Mesenchymal stem cell (in vitro differentiated cells and primary cell): ENCODE measurements around the gene UPP1.
"Not testable (repeated sequence)": the region's sequence is repeated elsewhere in the genome, so short reads cannot be mapped to it uniquely, and the experiment has no call there.

Source experiments
- DNase-seq: peaks from one replicate; pipeline ENCODE4 v3.0.0-alpha.2; 2013
- H2AFZ ChIP-seq: one replicate; pipeline ENCODE4 v1.6.1; 2013; ENCODE audit warnings: low read depth, mild to moderate bottlenecking, control low read depth, inconsistent platforms, low read length, moderate library complexity
- H2AK5ac ChIP-seq: 2 replicates; pipeline ENCODE4 v1.6.1; 2013; ENCODE audit warnings: low read length, moderate library complexity, mild to moderate bottlenecking, inconsistent platforms; ENCODE audit not compliant: severe bottlenecking
- H2BK120ac ChIP-seq: one replicate; pipeline ENCODE4 v1.6.1; 2013; ENCODE audit warnings: low read depth, mild to moderate bottlenecking, inconsistent platforms, low read length, moderate library complexity
- H2BK12ac ChIP-seq, 2 experiments: one replicate each; pipeline ENCODE4 v1.6.1; 2013; ENCODE audit warnings: inconsistent platforms in 2 of 2, low read length in 2 of 2, mild to moderate bottlenecking in 2 of 2, moderate library complexity in 2 of 2, control low read depth in 1 of 2
- H2BK15ac ChIP-seq: one replicate; pipeline ENCODE4 v1.6.1; 2013; ENCODE audit warnings: mild to moderate bottlenecking, low read depth, inconsistent platforms; ENCODE audit not compliant: poor library complexity, severe bottlenecking
- H2BK5ac ChIP-seq: 2 replicates; pipeline ENCODE4 v1.6.1; 2013; ENCODE audit warnings: low read depth, mild to moderate bottlenecking, low read length, control low read depth, inconsistent platforms; ENCODE audit not compliant: poor library complexity, severe bottlenecking
- H3K14ac ChIP-seq, 2 experiments: one replicate each; pipeline ENCODE4 v1.6.1; 2013; ENCODE audit warnings: inconsistent platforms in 2 of 2, low read length in 2 of 2, control low read depth in 1 of 2, mild to moderate bottlenecking in 1 of 2, moderate library complexity in 1 of 2
- H3K18ac ChIP-seq, 2 experiments: one replicate each; pipeline ENCODE4 v1.6.1; 2013; ENCODE audit warnings: inconsistent platforms in 2 of 2, low read length in 2 of 2, control low read depth in 1 of 2, low read depth in 1 of 2, mild to moderate bottlenecking in 1 of 2
- H3K23ac ChIP-seq, 2 experiments: one replicate each; pipeline ENCODE4 v1.6.1; 2013; ENCODE audit warnings: inconsistent platforms in 2 of 2, low read length in 2 of 2, mild to moderate bottlenecking in 2 of 2, moderate library complexity in 2 of 2, control low read depth in 1 of 2
- H3K27ac ChIP-seq: 2 replicates; pipeline ENCODE4 v1.5.1; 2013; ENCODE audit warnings: mild to moderate bottlenecking, moderate library complexity, low read length, control low read depth, inconsistent platforms; ENCODE audit not compliant: poor library complexity, severe bottlenecking
- H3K27me3 ChIP-seq, 2 experiments: 2 replicates each; pipeline versions ENCODE4 v1.6.1 to v1.7.0; 2013; ENCODE audit warnings: low read length in 2 of 2, mild to moderate bottlenecking in 2 of 2, moderate library complexity in 2 of 2, control low read depth in 1 of 2, inconsistent platforms in 1 of 2; ENCODE audit not compliant: control insufficient read depth in 1 of 2, insufficient read depth in 1 of 2
- H3K36me3 ChIP-seq, 2 experiments: 2 replicates each; pipeline versions ENCODE4 v1.6.1 to v1.7.0; 2013; ENCODE audit warnings: low read length in 2 of 2, control low read depth in 1 of 2, inconsistent platforms in 1 of 2, low read depth in 1 of 2, mild to moderate bottlenecking in 1 of 2; ENCODE audit not compliant: insufficient read depth in 2 of 2, control insufficient read depth in 1 of 2
- H3K4ac ChIP-seq, 2 experiments: one replicate each; pipeline ENCODE4 v1.6.1; 2013; ENCODE audit warnings: inconsistent platforms in 2 of 2, low read length in 2 of 2, mild to moderate bottlenecking in 2 of 2, moderate library complexity in 2 of 2, control low read depth in 1 of 2, low read depth in 1 of 2
- H3K4me1 ChIP-seq: 2 replicates; pipeline ENCODE4 v1.6.1; 2013; ENCODE audit warnings: low read depth, low read length, control low read depth; ENCODE audit not compliant: control insufficient read depth, insufficient read depth
- H3K4me2 ChIP-seq: 2 replicates; pipeline ENCODE4 v1.6.1; 2013; ENCODE audit warnings: low read length, mild to moderate bottlenecking, inconsistent platforms; ENCODE audit not compliant: poor library complexity, severe bottlenecking
- H3K4me3 ChIP-seq, 2 experiments: 2 replicates each; pipeline versions ENCODE4 v1.5.1 to v1.7.0; 2013; ENCODE audit warnings: low read length in 2 of 2, mild to moderate bottlenecking in 2 of 2, control low read depth in 1 of 2, low read depth in 1 of 2; ENCODE audit not compliant: insufficient read depth in 1 of 2
- H3K79me1 ChIP-seq: replicated peaks from 2 replicates; pipeline ENCODE4 v1.6.1; 2013; ENCODE audit warnings: mild to moderate bottlenecking, control low read depth, low read length, inconsistent platforms; ENCODE audit not compliant: poor library complexity, severe bottlenecking
- H3K9ac ChIP-seq: 2 replicates; pipeline ENCODE4 v1.7.0; 2013; ENCODE audit warnings: mild to moderate bottlenecking, low read length, moderate library complexity
- H3K9me3 ChIP-seq: 2 replicates; pipeline ENCODE4 v1.7.0; 2013; ENCODE audit warnings: mild to moderate bottlenecking, low read length; ENCODE audit not compliant: control insufficient read depth
- H4K8ac ChIP-seq: one replicate; pipeline ENCODE4 v1.6.1; 2013; ENCODE audit warnings: inconsistent platforms, mild to moderate bottlenecking, low read length, moderate library complexity
- H4K91ac ChIP-seq: one replicate; pipeline ENCODE4 v1.6.1; 2013; ENCODE audit warnings: mild to moderate bottlenecking, low read length, inconsistent platforms
- WGBS: methylation state at CpG from one replicate; pipeline ENCODE4 v1.1.7; 2013; ENCODE audit warnings: mixed read lengths; 5-methylcytosine and 5-hydroxymethylcytosine counted together

UPP1 gene

GRCh38 chr7:48118041-48118440 lies 29.0 kb downstream of the UPP1 start:
- no peak overlapping the region for H3K4me2 ChIP-seq
- H2BK15ac ChIP-seq = no peak overlapping the region
- no peak overlapping the region for H3K4ac ChIP-seq
- no peak overlapping the region for H2BK5ac ChIP-seq
- no peak overlapping the region for H3K9ac ChIP-seq
- no peak overlapping the region for H3K23ac ChIP-seq
- H4K8ac ChIP-seq = no peak overlapping the region
- H2AK5ac ChIP-seq = no peak overlapping the region
- H3K27me3 ChIP-seq = no peaks in the 10 kb centered on the region
- H3K79me1 ChIP-seq = no peaks in the 10 kb centered on the region
- no peaks in the 10 kb centered on the region for H3K9me3 ChIP-seq
- H3K18ac ChIP-seq = no peak overlapping the region
- H2AFZ ChIP-seq = no peak overlapping the region
- H3K36me3 ChIP-seq = no peaks in the 10 kb centered on the region
- no peak for DNase-seq
- WGBS = 84% methylated on average over 9 of the region's 10 CpGs
- no peak overlapping the region for H3K14ac ChIP-seq
- no peak overlapping the region for H3K27ac ChIP-seq
- peaks cover 2% of the 10 kb centered on the region for H3K4me1 ChIP-seq
- no peak overlapping the region for H2BK12ac ChIP-seq
- H4K91ac ChIP-seq = no peak overlapping the region
- no peak overlapping the region for H3K4me3 ChIP-seq
- no peak overlapping the region for H2BK120ac ChIP-seq

- H2AFZ ChIP-seq, H3K14ac ChIP-seq, H3K4ac ChIP-seq, H3K27me3 ChIP-seq, H2BK5ac ChIP-seq, H2BK120ac ChIP-seq, H3K9ac ChIP-seq, H2BK15ac ChIP-seq, H3K4me1 ChIP-seq, H3K18ac ChIP-seq, H3K4me3 ChIP-seq, H3K23ac ChIP-seq, H3K9me3 ChIP-seq, H3K4me2 ChIP-seq, H2AK5ac ChIP-seq, H2BK12ac ChIP-seq, H4K91ac ChIP-seq, H3K79me1 ChIP-seq, H3K36me3 ChIP-seq, H3K27ac ChIP-seq, DNase-seq, H4K8ac ChIP-seq: not testable (repeated sequence)
- WGBS = 93% methylated on average over 5 of the region's 6 CpGs
Observed at GRCh38 chr7:48120536-48120935, 31.5 kb downstream of the UPP1 start.

- Histone ChIP-seq H3K4ac (no peak overlapping the region), H4K91ac (no peak overlapping the region), H2BK12ac (no peak overlapping the region), H4K8ac (no peak overlapping the region), H2BK15ac (no peak overlapping the region), H2AK5ac (no peak overlapping the region), H3K36me3 (no peaks in the 10 kb centered on the region), H3K27ac (no peak overlapping the region), H3K4me2 (no peak overlapping the region), H3K23ac (no peak overlapping the region), H3K9ac (no peak overlapping the region), H3K18ac (no peak overlapping the region), H3K27me3 (peaks cover 0 to 2% of the 10 kb centered on the region in 2 experiments), H3K4me1 (no peaks in the 10 kb centered on the region), H3K9me3 (peaks cover 4% of the 10 kb centered on the region), H2BK120ac (no peak overlapping the region), H3K14ac (no peak overlapping the region), H3K4me3 (no peak overlapping the region), H3K79me1 (no peaks in the 10 kb centered on the region), H2AFZ (no peak overlapping the region), H2BK5ac (no peak overlapping the region)
- no peak for DNase-seq
- 86% methylated on average over 2 of the region's 2 CpGs for WGBS
Observed at GRCh38 chr7:48126037-48126436, 37.0 kb downstream of the UPP1 start.

GRCh38 chr7:48130658-48131108 lies 41.6 kb downstream of the UPP1 start:
- H4K91ac ChIP-seq = no peak overlapping the region
- no peak overlapping the region for H3K23ac ChIP-seq
- no peaks in the 10 kb centered on the region for H3K9me3 ChIP-seq
- DNase-seq = no peak
- H4K8ac ChIP-seq = no peak overlapping the region
- no peak overlapping the region for H2BK5ac ChIP-seq
- H3K4ac ChIP-seq = no peak overlapping the region
- H2BK12ac ChIP-seq = no peak overlapping the region
- H2BK15ac ChIP-seq = no peak overlapping the region
- H3K79me1 ChIP-seq = no peaks in the 10 kb centered on the region
- peaks cover 0 to 2% of the 10 kb centered on the region in 2 experiments for H3K27me3 ChIP-seq
- H2AFZ ChIP-seq = no peak overlapping the region
- no peak overlapping the region for H3K14ac ChIP-seq
- H3K36me3 ChIP-seq = no peaks in the 10 kb centered on the region
- peak overlapping the region; percentile 15 for H3K27ac ChIP-seq
- H3K9ac ChIP-seq = no peak overlapping the region
- H2AK5ac ChIP-seq = no peak overlapping the region
- H3K4me3 ChIP-seq = no peak overlapping the region
- H2BK120ac ChIP-seq = no peak overlapping the region
- H3K4me2 ChIP-seq = no peak overlapping the region
- no peak overlapping the region for H3K18ac ChIP-seq
- H3K4me1 ChIP-seq = no peaks in the 10 kb centered on the region
